WI38 (cell line): ENCODE data around the gene CACNG4.

Experiments used
- H3K4me3 ChIP-seq: 2 replicates; pipeline ENCODE4 v1.5.1; 2011; ENCODE audit warnings: low read depth, mild to moderate bottlenecking, control low read depth, low read length
- CTCF ChIP-seq: IDR thresholded peaks from 2 replicates; pipeline ENCODE4 v1.5.1; 2012; ENCODE audit warnings: low read depth, mild to moderate bottlenecking, control low read depth, low read length

Gene CACNG4

DNA sequence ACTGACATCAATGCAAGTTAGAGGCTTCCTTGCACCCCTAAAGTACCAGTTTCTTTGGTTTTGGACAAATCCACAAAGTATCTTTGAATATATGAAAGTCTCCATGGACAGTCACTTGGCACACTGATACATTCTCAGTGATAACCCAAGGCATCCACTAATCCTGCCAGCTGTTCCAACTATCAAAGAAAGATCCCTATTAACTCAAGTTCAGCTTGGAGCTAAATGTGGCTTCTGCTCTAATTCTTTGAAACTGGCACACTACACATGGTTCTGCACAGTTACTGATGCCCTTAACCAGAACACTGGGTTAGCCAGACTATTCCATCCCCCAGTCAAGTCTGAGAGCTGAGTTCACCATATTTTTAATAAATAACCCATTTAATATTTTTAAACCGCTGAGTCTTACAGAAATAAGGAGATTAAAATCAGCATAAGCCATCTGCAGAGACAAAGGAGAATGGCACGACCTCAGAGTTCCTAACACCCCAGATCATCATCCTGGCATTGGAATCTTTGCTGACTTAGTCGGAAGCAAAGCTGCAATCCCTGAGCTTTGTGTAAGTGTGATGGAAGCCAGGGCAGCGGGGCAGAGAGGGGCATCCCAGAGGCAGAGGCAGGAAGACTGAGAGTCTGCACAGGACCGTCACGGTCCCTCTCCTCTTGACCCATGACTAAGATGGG lies 86.1 kb downstream of the CACNG4 start:
- no peak overlapping the region for H3K4me3 ChIP-seq
- no peak for TF ChIP-seq CTCF

- no peak for TF ChIP-seq CTCF
Observed at GRCh38 chr17:67051155-67051538, 86.6 kb downstream of the CACNG4 start.

DNA sequence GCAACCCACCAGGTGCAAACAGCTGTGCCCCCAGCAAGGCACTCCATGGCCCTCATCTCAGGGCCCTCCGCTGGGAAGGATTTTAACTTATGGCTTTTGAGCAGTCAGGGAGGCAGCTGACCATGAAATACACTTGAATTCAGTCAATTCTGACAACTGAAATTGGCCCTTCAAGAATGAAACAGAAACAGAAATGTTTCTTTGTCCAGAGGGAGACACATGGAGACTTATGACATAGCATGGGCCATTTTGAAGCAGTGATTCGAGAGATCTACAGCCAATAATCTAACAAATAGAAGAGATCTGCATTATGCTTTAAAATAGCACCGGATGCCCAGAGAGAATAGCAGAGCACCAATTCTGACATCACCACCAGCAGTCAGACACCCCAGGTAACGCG lies 87.3 kb downstream of the CACNG4 start:
- no peak for TF ChIP-seq CTCF
- no peak overlapping the region for H3K4me3 ChIP-seq

More at GRCh38 chr17:67051155-67051538, 86.6 kb downstream of the CACNG4 start:
- no peak overlapping the region for H3K4me3 ChIP-seq

GRCh38 chr17:67052720-67053437 lies 88.4 kb downstream of the CACNG4 start:
- TF ChIP-seq CTCF: no peak
- H3K4me3 ChIP-seq: no peak overlapping the region

DNA sequence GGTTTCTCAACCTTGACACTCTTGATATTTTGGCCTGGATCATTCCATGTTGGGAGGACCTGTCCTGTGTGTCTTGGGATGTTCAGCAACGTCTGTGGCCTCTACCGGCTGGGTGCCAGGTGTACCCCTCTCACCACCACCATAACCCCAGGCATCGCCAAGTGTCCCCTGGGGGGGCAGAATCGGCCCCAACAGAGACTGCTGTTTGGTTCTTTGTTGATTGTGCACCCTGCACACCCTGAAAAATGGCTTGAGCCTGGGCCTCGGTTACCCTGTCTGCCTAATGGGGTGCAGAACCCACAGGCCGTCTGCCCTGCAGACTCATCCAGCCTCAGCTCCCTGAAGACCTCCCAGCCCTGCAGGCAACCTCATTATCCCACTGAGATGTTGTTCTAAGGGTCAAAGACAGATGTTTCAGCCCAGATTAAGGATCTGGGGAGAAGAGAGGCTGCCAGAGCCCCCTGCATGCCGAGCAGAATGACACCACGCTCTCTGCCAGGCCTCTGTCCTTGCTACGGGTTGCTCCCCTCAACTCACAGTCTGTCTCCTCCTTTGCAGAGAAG lies 89.0 kb downstream of the CACNG4 start:
- TF ChIP-seq CTCF: no peak
- no peak overlapping the region for H3K4me3 ChIP-seq

DNA sequence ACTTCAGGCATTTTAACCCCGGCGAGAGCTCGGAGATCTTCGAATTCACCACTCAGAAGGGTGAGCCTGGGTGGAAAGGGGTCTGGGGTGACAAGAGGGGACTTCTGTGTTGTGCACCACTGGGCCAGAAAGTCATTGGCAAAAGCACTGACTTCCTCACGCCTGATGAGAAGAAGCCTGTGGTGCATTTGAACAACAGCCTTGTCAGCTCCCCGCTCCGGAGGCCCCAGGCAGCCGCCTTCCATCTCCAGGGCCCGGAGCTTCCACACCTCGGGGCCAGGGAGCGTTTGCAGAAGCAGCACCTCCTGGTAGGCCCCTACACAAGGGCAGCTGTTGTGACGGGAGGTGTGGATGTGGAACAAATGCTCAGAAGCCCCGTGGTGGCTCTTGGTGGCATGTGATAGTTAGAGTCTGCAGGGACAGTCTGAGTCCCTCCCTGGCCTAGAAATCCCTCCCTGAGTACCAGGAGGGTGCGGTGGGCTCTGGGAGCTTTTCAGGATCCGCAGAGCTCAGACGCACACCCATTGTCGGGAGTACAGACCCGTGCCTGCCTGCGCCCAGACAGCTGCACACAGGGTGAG lies 89.6 kb downstream of the CACNG4 start:
- TF ChIP-seq CTCF: no peak

GRCh38 chr17:67054608-67055007 lies 90.1 kb downstream of the CACNG4 start:
- TF ChIP-seq CTCF: no peak
- no peak overlapping the region for H3K4me3 ChIP-seq

More for the DNA sequence above, 89.6 kb downstream of the CACNG4 start:
- no peak overlapping the region for H3K4me3 ChIP-seq
